GM18870 (cell line): ENCODE measurements around the gene MMP3.
"Not testable (repeated sequence)": the region's sequence is repeated elsewhere in the genome, so short reads cannot be mapped to it uniquely, and the experiment has no call there.

ENCODE experiments used
- ATAC-seq: cut with Tn5 transposase; IDR thresholded peaks from one replicate; pipeline ENCODE4 v1.9.1; 2021; ENCODE audit warnings: moderate library complexity; ENCODE audit not compliant: unreplicated experiment

Gene MMP3

GRCh38 chr11:102843489-102843888 is at the start of gene MMP3:
MMP3 (minus strand) TSS chr11:102843609; CDS start chr11:102843546, 63 bp downstream.
- ATAC-seq = no peak

- ATAC-seq = no peak
Measured at GRCh38 chr11:102891736-102892135, 48.3 kb upstream of the MMP3 start.

GRCh38 chr11:102886999-102887398 is 43.6 kb upstream of the MMP3 start:
- ATAC-seq = no peak

DNA sequence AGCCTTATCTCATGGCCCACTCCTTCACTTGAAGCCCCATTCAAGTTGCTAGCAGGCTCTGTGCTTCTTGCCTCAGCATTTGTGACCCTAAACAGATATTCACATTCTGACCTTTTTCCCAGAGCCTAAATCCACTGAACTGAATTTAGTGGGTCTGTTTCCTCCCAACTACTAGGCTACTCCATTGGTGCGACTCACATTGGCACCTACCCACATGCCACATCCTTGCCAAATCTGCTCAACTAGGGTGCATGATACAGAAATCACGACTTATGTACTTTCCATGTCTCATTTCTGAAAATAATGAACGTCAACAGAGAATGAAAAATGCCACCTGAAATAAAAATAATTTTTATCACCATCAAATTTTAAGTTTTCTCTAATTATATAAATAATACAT is 39.7 kb upstream of the MMP3 start:
- no peak for ATAC-seq

DNA sequence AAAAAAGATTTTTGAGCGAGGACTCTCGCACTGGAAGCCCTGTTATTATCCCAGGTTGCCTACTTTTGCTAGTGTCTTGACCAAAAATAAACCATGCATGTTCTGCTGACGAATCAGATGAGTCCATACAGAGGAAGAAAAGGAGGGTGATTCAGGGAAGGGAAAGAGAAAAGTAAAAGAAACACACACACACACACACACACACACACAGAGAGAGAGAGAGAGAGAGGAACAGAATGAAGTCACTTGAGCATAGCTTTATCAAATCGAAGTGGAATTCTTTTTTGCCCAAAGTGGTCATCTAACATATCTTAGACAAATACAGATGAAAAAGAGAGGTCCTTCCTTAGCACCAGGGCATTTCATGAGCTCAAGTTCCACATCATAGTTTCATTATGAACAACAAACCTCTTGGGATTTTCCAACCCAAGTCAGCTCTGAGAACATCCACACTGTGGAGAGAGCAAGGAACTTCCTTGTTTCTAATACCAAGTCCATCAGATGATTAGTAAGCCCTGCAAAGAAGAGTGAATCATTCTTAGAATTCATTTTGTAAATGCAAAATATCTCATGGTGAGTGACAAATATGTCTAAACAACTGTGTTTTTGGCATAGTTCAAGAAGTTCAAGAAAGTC is 39.1 kb upstream of the MMP3 start:
- peak; percentile 90 for ATAC-seq

GRCh38 chr11:102879801-102880200 is 36.4 kb upstream of the MMP3 start:
- ATAC-seq = no peak

- no peak for ATAC-seq
Measured at GRCh38 chr11:102878595-102878994, 35.2 kb upstream of the MMP3 start.

DNA sequence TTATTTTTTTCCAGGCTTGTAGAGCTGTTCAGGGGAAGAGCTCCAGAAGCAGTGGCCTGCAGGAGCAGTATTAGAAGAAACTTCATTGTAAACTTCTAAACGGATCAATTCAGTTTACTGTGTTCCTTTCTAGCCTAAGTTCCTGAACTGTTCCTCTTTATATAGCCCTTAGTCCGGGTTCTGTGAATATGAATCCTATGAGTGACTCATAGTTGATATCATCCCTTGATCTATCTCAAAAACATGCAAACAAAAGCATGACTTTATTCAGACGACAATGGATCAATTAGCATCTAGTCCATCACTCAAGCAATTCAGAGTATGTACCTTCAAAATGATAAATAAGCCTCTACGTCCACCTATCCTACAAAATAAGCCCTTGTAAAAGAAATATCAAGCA is 31.4 kb upstream of the MMP3 start, which contains the start of gene MMP12:
MMP12 (minus strand) TSS at position 131 of the 400 bp plus-strand sequence; CDS start at position 86, 45 bp downstream.
- no peak for ATAC-seq

GRCh38 chr11:102869354-102869964 is 26.1 kb upstream of the MMP3 start:
- ATAC-seq = not testable (repeated sequence)

DNA sequence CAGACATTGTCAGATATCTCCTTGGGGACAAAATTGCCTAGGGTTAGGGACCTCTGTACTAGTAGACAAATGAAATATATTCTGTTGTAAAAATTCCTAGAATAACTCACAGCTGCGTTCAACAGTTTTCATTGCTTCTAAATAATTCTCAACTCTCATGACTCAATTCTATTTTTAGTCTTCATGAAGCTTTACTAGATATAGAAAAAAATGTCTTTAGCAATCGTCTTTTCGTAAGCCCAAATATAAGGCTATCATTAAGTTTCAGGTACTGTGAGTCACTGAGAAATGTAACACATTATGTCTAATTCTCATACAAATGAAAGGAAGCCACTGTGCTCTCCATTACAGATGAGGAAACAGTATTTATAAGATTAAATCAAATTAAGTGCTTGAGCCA is 24.9 kb upstream of the MMP3 start:
- ATAC-seq = no peak

DNA sequence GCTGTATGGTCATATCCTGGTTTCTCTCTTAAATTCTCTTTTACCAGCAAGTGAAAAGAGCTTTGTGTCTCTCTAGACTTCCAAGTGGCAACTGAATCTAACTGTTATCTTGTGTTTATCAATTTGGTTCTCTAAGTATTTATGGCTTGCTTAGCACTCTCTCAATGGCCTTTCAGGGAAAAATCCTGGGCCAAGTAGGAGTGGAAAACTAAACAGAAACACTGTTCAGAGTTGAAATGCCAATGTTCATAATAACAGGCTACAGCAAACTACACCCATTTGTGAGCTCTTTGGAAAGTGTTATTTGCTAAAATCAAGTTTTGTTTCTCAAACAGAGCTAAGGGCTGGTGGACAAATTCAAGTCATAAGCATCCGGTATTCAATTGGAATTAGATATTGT is 21.3 kb upstream of the MMP3 start:
- ATAC-seq = no peak

- no peak for ATAC-seq
Measured at GRCh38 chr11:102853956-102854355, 10.5 kb upstream of the MMP3 start.

DNA sequence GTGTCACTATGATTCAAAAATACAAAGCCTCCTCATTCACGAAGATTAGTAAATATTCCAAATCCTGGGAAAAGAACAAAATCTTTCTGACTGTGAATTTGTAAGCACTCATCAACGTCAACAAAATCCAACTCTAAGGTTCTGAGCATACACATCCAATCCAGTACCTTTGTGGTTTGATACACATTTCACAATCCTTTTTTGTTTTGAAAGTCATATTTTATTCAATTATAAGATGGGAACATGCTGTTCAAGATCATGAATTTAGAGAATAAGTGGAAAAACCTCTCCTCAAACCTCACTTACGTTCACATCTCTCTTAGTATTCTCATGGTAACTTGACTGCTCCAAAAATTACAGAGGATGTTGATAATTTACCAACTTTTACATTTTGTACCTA is 9.6 kb upstream of the MMP3 start:
- no peak for ATAC-seq

DNA sequence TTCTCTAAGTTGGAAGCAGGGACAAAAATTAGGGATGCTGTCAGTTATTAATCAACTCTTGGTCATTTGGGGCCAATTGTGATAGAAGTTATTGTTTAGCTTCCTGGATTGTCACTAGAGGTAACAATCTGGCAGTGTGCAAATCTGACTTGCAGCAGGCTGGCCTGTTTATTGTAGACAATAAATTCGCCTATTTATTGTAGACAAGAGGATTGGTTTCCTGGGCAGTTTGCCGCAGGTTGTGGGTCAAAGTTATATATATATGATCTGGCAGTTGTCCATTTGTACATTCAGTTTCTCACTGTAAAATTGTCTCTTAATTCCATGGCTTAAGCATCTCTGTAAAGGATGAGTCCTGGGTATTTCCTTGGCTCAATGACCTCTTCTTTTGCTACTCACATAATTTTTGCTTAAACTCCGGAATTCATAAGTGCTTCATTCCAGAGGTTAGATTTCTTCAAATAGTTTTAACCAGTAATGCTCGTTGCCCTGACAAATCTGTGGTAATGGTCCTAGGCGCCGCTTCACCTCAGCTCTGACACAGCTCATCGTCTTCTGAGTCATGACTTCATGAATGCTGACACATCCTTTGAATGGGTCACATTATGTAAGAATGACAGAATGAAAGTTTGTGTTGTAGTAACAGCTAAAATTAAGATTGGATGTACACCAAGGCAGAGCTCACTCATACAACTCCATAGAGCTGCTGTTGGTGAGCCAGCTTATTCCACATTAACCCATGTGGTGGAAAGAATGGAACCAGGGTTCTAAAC is 7.8 kb upstream of the MMP3 start:
- no peak for ATAC-seq

DNA sequence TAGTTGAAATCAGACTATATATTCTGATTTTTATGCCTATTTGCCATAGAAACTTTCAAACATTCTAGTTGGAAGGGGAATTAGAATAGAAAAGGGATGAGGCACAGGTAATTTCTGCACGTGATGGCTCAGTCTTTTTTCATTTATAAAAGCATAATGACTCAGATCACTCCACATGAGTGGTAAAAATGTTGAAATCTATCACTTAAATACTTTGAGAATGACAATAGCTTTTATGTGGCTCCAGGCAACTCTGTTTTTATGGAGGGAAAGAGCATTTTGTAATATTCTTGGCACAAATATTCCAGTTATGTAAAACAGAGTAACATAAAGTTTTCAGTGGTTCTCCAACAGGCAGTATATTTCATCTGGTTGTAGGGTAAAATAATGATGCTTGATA is 5.9 kb upstream of the MMP3 start:
- no peak for ATAC-seq

- ATAC-seq = no peak
Measured at GRCh38 chr11:102846292-102846691, 2.9 kb upstream of the MMP3 start.

GRCh38 chr11:102842930-102843329 is 479 bp downstream of the MMP3 start:
- ATAC-seq = no peak

DNA sequence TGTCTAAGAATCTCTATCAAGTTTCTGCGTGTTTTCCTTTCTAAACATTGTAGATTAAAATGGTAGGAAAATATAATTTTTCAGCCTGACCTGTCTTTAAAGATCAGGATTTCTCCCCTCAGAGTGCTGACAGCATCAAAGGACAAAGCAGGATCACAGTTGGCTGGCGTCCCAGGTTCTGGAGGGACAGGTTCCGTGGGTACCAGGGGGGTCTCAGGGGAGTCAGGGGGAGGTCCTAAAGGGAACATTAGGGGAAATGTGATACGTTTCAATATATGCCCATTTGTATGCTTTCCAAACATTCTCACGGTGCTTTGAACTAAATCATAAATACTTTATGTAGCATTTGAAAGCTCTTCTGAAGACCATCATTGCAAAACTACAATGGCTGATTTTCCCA is 3.4 kb downstream of the MMP3 start:
- ATAC-seq = no peak

DNA sequence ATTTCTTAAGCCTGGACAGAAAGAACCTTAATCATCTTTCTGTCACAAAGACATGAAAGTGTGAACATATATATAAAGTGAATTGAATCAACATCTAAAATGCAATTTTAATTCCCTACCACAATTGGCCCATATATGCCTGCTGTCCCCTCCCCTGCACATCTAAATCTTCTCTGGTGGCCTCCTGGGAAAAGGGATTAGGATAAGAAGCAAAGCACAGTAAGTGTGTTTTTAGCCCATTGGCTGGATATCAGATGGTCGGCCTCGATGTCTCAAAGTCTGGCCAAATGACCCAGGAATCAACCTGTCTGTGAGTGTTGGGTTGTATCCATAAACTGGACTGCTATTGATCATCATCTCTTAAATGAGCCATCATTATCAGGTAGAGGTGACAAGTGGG is 5.8 kb downstream of the MMP3 start:
- no peak for ATAC-seq

GRCh38 chr11:102837156-102837555 is 6.3 kb downstream of the MMP3 start:
- no peak for ATAC-seq

- no peak for ATAC-seq
Measured at GRCh38 chr11:102836290-102836875, 7.0 kb downstream of the MMP3 start.

DNA sequence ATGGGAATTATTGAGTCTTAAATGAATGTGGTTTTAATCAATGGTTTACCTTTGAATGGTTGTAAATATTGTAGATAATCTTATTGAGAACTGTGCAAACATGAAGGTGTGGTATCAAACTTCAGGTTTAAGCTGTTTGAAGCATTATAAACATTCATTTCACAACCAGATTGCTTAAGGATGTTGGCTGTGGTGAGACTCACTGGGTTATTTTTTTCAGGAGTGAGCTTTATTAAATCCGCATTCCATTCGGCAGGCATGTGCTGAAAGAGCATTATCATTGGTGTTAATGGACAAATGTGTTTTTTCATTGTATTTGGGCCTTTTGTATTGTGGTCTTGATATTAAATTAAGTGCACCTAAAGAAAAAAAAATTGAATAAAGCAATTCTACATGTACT is 9.7 kb downstream of the MMP3 start:
- ATAC-seq = no peak
